HG02852 (cell line): ENCODE measurements around the gene ZBTB8OS.

Experiments used
- ATAC-seq: cut with Tn5 transposase; IDR thresholded peaks from one replicate; pipeline ENCODE4 v1.9.1; 2021; ENCODE audit warnings: mild to moderate bottlenecking, moderate library complexity; ENCODE audit not compliant: unreplicated experiment

The ZBTB8OS gene

GRCh38 chr1:32612189-32612881 lies 38.0 kb downstream of the ZBTB8OS start:
- ATAC-seq: peak; percentile 65

GRCh38 chr1:32611859-32612188 lies 38.5 kb downstream of the ZBTB8OS start:
- ATAC-seq: peak; percentile 24

DNA sequence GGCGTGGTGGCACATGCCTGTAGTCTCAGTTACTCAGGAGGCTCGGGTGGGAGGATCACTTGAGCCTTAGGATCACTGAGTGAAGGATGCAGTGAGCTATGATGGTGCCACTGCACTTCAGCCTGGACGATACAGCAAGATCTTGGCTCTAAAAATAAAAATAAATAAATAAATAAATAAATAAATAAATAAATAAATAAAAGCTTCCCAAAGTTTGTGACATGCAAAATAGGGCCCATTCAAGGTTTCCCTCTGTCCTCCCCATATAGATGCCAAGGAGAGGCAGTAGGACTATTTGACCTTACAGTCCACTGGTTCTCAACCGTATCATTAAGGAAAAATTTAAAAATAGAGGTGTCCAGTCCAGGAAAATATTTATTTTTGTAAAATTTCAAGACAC lies 41.2 kb downstream of the ZBTB8OS start:
- no peak for ATAC-seq

DNA sequence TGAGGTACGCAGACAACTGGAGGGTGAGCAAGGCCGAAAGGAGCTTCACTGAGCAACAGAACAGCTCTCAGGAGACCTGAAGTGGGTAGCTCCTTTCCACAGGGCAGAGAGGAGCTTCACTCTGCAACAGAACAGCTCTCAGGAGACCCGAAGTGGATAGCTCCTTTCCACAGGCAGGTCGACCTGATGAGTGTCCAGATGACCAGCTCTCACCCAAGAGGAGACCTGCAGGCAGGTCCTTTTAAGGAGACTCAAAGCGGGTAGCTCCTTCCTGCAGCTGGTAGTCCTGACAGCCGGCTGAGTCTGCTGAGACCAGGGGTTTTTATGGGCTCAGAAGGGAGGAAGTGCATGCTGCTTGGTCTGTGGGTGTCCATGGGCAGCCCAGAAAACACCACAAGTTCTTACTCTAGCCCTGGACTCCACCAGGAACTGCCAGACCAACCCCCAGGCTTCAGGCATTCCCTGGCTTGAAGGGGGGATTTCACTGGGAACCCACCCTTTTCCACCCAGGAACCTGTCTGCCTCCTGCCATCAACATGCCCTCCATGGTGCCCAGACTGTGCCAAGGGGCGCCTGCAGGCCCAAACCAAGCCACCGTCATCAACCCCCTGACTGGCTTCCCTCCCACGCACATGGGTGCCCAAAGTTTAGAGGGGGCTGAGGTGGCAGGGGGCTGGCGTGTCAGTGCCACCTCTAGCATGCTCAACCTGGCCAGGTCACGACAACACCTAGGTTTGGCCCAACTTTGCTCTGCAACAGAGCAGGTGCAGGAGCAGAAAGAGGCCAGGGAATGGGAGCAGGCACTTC lies 43.6 kb downstream of the ZBTB8OS start:
- no peak for ATAC-seq

DNA sequence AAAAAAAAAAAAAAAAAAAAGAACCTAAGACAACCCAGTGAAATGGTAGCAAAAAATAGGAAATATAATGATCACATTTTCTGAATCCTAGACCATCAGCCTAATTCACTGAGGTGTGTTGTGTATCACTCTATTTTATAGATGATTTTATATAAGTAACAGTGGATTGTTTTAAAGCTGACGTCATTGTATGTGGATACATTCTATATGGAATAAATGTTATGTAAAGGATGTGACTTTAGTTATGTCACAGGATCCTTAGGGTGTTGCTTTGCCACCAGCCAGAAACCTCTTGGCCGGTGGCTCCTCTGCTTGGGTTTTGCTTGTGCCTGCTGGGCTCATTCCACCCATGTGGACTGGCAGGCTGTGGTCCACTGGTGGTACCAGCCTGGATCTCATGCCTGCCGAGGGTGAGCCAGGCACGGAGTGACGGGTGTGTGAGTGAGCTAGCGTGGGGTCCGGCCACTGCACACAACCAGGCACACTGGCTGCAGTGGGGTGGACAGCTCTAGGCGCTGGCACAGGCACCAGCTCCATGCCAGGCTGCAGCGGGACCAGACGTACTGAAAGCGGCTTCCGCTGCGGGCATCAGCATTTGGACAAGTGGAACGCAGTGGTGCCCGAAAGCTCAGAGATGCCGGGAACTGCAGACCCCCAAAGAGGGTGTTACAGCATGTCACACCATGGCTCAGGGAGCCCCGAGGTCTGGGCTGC lies 44.5 kb downstream of the ZBTB8OS start:
- no peak for ATAC-seq

- ATAC-seq: no peak
These were observed 50.3 kb downstream of the ZBTB8OS start for GRCh38 chr1:32600034-32600433.

GRCh38 chr1:32592943-32593342 lies 57.4 kb downstream of the ZBTB8OS start:
- no peak for ATAC-seq

DNA sequence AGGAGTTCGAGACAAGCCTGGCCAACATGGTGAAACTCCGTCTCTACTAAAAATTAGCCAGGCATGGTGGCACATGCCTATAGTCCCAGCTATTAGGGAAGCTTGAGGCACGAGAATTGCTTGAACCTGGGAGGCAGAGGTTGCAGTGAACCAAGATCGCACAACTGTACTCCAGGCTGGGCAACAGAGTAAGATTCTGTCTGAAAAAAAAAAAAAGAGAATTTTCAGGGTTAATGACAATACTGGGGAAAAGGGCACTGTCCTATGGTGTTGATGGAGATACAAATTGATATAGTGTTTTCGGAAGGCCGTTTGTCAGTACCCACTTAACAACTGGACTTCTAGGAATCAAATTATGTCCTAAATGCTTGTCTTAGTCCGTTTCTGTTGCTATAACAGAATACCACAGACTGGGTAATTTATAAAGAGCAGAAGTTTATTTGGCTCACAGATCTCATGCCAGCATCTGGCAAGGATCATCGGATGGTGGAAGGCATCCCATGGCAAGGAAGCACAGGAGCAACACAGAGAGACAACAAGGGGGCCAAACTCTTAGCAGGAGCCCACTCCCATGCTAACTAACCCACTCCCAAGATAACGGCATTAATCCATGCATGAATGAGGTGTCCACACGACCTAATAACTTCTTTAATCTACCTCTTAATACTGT lies 69.9 kb downstream of the ZBTB8OS start:
- no peak for ATAC-seq
